Uterus (tissue), 2 donors: Measurements from ENCODE around the gene TUT4.

Experiments
- CTCF ChIP-seq, 4 experiments: fragments of 200-600 bp in 2 of 4; fragments of 450-650 bp in 2 of 4; sonication (generic) in 2 of 4; IDR thresholded peaks; one replicate each; pipeline ENCODE4 v1.5.1; 2016 to 2019; ENCODE audit warnings: antibody characterized with exemption in 4 of 4, mild to moderate bottlenecking in 2 of 4, moderate library complexity in 1 of 4
- POLR2A ChIP-seq, 2 donors: fragments of 450-650 bp; IDR thresholded peaks; one replicate each; pipeline ENCODE4 v1.6.1; 2016; ENCODE audit warnings: antibody characterized with exemption in 2 of 2, mild to moderate bottlenecking in 1 of 2, moderate library complexity in 1 of 2

- TF ChIP-seq CTCF (IDR thresholded peaks at IDR 0.05) (no peak), POLR2A (IDR thresholded peaks at IDR 0.05) (no peak)
Measured at GRCh38 chr1:52420713-52421112, 132.2 kb downstream of the TUT4 start.
